NCI-H2196 (cell line): ENCODE results near the gene HNRNPR.
"Not testable (repeated sequence)": the region's sequence is repeated elsewhere in the genome, so short reads cannot be mapped to it uniquely, and the experiment has no call there.

Experiments used
- DNase-seq: peaks from one replicate; lab custom pipeline; 2025; ENCODE audit not compliant: unreplicated experiment; lab: John Stamatoyannopoulos, UW

HNRNPR gene

GRCh38 chr1:23257371-23257770 is 86.7 kb downstream of the HNRNPR start:
- DNase-seq = not testable (repeated sequence)
